Putamen (tissue), 1 donor: ENCODE results near the gene KLHL21.
A peak's percentile ranks its signal among the peaks of the same experiment; 100 is the strongest.
"Not testable (repeated sequence)": the region's sequence is repeated elsewhere in the genome, so short reads cannot be mapped to it uniquely, and the experiment has no call there.

Source experiments
- DNase-seq: peaks from one replicate; pipeline ENCODE4 v3.0.0-alpha.2; 2016; ENCODE audit warnings: low spot score

Gene KLHL21

DNA sequence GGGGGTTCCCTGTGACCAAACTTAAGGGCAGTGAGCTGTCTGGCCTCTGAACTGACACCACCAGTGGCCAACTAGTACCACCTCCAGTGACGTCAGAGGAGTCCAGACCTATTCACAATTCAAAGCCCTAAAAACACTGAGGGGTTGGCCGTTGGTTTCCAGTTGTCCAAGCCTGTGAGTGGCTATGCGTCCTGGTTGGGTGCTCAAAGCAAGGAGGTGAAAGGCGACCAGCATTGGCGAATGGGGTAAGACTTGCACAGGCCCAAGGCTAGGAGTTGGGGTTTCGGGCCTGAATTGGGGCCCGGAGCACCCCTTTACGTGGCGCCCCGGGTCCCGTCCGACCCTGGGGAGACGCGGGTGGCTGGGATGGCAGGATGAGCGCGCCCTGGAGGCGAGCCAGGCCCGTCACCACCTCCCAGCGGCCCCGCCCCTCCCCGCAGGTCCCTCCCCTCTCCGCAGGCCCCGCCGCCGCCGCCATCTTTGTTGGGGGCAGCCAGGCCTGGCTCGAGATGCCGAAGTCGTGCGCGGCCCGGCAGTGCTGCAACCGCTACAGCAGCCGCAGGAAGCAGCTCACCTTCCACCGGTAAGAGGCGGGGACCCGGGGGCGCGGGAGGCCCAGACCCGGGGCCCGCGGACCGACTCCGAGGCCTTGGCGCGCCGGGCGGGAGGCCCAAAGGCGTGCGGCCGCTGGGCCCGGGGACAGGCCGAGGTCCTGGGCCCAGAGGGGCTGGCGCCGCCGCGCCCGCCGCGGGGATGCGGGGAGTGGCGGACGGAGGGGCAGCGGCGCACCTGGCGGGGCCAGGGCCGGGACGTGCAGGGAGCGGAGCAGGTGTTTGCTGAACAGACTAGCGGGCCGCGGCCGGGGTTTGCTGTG lies 22.3 kb upstream of the KLHL21 start, which contains the start of gene THAP3:
TSS of gene THAP3 (plus strand) at position 159 of the 874 bp plus-strand sequence. CDS start at position 510, 351 bp downstream.
- DNase-seq: peak; percentile 87

DNA sequence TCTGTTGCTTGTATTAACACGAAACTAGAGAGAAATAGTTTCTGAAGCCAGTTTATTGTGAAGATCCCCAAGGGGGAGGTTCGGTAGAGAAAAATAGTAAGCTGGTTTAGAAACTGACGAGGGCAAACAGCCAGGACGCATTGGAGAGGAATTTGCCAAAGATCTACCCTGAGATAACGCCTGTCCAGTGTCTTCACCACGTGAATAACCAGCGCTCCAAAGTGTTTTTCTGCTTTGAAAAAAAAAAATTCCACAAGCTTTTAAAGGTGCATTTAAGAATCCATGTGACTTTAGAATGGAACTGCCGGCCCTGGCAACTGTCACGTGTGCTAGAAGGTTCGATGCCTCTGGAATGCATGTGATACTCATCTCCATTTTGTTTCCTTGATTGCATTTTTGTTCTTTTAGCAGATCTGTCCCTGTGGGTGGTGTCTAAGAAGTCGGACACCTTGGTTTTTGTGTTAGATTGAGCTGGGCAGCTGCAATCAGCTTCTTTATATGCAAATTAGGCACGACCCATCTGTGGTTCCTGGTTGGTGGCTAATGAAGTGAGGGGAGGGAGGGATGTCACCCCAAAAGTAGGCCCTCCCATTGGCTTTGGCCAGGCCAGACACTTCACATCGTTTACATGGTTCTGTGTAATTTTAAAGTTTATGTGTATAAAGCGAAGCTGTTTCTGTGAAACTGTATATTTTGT lies 20.7 kb upstream of the KLHL21 start:
- DNase-seq: no peak

DNA sequence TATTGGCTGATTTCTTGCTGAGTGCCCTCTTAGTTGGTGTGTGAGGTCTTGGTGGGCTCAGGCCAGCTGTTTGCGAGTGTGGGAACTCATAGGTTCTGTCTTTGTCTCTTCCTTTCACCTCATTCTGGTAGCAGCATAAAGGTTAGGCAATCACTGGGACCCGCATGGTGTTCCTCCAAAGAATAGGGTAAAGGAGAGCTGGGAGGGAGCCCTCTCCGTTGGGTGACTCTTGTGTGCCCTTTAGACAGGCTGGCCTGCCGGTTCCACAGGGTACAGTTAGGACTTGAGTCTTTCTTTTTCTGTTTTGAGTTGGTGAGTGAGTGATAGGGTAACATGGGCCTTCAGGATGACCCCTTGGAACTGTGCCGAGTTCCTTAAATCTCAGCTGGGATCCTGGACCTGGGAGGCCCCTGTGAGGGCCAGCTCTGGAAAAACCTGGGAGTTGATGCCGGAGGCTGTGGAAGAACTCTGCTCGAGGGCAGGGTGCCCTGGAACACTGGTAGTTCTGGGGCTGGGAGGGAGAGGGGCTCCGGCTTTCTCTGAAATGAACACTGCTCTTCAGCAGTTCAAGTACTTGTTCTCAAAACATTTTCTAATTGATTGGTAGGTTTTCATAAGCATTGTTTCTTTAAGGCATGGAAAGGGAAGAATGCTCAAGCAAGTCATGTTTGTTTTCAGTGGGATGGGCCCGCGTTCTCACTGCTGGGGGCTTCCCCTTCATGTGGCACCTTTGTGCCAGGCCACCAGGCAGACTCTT lies 19.9 kb upstream of the KLHL21 start:
- DNase-seq: no peak

DNA sequence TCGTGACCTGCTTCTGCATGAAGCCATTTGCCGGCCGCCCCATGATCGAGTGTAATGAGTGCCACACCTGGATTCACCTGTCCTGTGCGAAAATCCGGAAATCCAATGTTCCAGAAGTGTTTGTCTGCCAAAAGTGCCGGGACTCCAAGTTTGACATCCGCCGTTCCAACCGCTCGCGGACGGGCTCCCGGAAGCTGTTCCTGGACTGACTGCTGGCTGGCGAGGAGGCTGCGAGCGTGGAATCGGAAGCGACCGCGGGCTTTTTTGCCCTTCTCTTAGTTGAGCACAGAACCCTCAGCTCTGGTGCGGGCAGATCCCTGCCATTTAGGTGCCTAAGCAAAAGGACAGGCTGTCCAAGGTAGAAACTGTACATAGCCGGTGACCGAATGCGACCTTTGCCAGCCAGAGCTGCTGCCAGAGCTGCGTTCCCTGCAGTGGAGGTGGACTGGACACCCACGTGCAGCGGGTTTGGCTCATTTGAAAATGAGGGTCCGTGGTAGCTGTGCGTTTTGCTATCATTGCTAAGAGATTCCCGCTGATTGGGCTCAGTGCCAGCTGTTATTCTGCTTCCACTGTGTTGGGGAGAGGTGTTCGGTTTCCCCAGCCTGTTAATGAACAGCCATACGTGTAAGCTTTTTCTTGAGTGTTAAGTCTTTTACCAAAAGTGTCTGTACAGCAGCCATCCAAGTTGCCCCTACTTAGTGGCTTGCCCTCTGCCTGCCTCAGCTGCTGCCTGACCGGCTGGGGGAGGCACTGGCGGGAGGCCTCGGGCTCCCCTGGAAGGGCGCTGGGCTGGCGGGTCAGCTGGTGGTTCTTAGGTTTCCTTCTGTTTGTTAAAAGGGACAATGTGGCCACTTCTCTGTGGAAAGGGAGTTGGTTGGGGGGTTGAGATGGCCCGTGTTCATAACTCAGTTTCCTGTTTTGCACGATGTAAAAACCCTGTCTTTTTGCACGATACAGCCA lies 19.0 kb upstream of the KLHL21 start:
- DNase-seq: no peak

DNA sequence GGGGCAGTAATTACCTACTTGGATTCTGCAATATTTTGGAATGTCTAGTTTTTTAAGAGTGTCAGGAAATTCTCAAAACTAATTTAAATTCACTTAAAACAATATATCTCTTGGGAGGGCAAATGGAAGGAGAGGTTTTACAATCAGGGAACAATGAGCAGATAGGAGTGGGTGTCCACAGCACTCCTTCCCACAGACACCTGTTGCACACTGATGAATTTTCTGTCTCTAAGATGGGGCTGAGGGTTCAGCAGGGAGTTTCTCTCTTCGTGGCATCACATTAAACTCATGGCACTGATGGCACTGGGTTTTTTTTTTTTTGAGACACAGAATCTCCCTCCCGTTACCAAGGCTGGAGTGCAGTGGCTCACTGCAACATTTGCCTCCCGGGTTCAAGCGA lies 16.4 kb upstream of the KLHL21 start:
- no peak for DNase-seq

DNA sequence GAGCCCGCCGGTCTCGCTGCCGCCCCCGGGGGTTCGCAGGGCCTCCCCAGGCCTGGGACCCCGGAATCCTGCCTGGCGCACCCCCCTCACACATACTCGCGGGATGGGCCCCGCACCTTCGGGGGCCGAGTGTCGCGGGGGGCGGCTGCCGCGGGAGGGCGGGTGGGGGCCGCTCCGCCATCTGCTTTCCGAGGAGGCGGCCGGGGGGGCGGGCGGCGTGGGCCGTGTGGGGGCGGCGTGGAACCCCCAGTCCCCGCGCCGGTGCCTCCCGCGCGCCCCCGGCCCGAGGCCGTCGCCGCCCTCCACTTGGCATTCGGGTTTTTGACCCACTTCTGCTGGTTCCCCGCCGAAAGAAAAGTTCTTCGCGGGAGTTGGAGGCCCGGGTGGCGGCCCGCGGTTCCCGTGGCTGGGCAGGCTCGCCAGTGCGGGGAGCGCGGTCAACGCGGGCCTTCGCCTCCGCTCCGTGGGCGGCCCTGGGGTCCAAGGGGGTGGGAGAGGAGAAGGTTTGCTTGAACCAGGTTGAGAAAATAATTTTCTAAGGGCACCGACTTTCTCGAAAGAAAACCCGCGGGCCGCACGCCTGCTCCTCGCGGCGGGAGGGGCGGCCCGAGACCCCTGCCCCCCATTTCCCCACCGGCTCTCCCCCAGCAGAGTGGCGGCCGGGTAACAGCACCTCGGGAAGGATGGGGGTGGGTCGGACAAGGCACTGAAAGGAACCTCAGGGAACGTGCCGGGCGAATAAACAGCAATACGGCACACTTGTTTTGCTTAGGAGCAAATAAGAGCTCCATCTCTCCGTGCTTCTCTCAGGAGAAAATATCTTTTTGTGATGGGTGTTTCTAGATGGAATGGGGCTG lies 12.5 kb upstream of the KLHL21 start:
- no peak for DNase-seq

DNA sequence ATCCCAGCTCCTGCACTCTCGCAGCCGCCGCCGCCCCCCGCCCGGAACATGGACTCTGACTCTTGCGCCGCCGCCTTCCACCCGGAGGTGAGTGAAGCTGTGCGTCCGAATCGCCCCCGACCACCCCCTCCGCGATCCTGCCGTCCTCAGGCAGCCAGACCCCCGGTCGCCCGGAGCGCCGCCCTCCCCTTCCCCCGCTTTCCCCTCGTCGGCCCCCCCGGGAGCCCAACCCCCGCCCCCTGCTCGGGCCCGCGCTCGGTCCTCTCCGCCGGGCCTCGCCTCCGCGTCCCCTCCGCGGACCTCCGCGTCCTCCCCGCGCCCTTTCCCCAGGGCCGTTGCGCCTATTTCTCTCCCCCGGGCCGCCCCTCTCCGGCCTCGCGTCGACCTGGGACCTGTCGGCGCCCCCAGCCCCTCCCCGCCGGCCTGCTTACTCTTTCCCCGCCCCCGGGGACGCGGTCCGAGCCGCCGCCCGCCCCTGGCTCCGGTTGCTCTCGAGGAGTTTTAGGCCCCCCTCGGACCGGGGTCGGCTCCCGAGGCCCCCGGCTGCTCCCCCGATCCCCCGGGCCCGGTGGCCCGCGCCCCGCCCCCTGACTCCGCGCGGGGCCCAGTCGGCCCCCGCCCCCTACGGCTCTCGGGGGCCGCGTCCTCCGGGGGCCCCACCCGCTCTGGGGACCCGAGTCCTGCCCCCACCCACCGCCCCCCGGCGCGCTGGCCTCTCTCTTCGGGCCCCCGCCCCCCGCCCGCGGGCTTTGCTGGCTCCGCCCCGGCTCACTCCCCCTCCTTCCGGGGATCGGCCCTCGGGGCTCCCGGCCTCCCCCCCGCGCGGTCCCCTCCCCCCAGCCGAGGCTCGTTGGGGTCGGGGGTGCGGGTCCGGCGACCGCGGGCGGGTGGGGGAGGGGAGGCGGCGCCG lies 11.6 kb upstream of the KLHL21 start:
- no peak for DNase-seq

DNA sequence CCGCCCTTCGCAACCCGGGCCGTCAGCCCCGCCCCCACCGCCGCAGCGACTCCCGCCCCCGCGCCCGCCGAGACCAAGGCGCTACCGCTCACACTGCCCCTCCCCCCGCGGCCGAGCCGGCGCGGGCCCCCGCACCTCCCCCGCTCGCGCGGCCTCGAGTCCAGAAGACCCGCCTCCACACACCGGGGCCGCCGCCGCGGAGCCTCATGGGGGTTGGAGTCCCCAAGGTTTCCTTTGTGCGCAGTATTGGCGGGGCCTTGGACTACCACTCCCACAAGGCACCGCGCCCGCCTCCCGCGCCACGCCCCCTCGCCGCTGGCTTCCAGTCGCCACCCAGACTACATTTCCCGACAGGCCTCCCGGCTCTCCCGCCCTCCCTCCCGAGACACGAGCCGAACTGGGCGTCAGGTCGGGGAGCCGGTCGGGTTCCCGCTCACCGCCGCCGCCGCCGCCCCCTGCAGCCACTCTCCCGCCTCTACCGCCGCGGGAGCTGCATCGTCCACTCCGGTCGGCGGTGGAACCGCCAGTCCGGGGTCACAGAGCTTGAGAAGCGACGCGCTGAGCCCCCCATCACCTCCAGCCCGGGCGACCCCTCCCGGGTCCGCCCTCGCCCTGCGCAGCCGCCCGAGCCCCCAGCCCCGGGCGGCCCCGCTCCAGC lies 10.8 kb upstream of the KLHL21 start, which contains the start of gene PHF13:
TSS of gene PHF13 (plus strand) at position 371 of the 658 bp plus-strand sequence. CDS start 336 bp downstream, outside the sequence.
- peak; percentile 99 for DNase-seq

DNA sequence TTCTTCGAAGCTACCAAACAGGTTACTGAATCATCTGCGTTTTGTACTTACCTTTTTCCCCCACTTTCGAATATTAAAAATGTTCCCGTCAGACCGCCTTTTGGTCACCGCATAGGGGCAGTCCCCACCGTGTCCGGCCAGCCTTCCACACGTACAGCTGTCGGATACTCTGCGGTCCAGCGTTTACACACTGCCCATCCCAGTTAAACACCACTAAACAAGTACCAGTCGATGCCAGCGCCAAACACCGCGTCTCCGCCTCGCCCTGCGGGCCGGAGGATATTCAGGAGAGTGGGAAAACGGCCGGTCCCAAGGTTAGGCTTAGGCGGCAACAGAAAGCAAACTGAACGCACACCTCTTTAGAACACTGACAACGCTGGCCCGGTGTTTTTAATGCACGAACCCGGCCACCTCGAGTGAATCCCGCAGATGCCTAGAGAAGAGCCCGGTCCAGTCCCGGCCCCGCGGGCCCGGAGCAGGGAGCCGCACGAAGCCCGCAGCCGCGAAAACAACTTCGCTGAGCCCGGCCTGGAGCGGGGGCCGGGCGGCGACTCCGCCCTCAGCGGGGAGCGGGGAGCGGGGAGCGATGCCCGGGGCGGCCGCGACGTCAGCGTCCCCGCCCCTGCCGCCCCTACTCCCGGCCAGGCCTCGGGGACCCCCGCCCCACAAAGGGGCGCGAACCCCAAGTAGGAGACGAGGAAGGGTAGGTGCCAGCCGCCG lies 10.1 kb upstream of the KLHL21 start:
- no peak for DNase-seq

DNA sequence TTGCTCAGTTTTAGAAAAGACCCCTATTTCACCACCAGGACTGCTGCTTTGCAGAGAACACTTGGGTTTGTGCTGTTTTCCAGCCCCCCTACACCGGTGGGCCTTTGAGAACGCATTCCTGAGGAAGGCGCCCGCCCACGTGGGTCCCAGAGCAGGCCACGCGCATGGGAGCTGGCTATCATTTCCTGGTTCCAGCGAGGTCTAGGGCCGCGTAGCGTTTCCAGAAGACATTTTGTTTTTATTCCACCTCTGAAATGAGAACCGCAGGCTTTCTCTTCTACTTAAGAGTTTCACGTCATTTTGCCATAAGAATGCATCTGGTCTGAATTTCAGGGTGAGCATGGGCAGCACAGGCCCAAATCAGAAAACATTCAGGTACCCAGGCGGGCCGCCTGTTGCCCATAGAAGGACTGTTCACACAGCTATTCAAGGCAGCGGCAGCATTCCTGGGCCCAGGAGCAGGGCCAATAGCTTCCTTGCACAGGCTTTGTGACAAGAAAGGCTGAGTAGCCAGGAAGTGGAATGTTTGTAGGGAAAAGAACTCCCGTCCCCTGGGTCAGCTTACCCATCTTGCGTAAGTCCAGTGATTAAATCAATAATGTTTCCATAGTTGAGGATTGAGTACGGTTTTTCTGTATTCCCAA lies 1.4 kb upstream of the KLHL21 start:
- no peak for DNase-seq

DNA sequence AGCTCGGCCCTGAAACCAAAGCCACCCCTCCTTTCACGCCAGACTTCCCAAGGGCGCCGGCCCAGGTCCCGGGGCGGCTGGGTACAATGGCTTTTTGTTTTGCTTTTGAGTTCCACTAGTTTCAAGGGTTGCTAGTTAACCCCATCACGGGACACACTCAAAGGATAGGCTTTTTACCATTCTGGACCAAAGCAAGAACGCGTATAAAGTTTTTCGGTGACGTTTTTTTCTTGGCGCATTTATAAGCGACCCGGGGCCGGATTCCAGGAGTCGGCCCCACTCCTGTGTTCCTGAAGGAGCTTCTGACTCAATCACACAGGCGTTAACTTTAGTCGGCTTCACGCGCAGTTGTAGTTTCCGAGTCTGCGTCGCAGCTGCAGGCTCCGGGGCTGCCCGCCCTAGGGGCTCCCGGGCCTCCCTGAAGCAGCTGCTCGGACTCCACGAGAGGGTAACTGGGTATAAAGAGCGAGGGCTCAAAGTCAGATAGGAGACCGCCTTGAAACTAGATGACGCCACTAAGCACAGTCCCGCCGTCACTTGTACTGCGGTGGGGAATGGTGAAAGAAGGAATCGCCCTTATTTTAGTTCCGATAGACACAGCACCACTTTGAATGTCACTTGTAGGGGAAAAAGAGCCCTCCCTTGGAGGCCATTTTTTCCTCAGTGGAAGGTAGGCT lies 707 bp upstream of the KLHL21 start:
- DNase-seq: peak; percentile 89

DNA sequence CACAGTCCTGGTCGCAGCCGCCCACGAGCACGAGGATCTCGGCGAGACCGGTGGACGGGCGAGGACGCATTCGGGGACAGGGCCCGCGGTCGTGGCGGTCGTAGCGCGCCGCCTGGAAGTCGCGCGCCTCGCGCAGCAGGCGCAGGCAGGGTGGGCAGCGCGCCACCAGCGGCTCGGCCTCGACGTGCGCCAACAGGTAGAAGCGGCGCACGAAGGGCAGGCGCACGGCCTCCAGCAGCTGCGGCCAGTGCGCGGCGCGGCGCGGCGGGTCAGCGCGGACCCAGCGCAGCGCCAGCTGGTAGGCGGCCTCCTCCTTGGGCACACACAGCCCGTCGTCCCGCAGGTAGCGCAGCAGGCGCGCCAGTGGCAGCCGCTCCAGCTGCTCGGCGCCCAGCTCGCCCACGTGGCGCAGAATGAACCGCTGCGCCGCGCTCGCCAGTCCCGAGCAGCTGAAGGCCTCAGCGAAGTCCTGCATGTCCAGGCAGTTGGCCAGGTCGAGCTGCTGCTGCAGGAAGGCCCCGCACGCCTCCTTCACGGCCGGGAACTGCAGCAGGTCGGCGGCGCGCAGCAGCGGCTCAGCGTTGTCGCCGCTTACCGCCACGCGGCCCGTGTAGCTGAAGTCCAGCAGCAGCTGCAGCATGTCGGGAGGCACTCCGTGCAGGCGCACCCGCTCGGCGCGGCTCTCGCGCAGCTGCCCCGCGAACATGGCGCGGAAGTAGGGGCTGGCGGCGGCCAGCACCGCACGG lies 573 bp downstream of the KLHL21 start:
- no peak for DNase-seq

DNA sequence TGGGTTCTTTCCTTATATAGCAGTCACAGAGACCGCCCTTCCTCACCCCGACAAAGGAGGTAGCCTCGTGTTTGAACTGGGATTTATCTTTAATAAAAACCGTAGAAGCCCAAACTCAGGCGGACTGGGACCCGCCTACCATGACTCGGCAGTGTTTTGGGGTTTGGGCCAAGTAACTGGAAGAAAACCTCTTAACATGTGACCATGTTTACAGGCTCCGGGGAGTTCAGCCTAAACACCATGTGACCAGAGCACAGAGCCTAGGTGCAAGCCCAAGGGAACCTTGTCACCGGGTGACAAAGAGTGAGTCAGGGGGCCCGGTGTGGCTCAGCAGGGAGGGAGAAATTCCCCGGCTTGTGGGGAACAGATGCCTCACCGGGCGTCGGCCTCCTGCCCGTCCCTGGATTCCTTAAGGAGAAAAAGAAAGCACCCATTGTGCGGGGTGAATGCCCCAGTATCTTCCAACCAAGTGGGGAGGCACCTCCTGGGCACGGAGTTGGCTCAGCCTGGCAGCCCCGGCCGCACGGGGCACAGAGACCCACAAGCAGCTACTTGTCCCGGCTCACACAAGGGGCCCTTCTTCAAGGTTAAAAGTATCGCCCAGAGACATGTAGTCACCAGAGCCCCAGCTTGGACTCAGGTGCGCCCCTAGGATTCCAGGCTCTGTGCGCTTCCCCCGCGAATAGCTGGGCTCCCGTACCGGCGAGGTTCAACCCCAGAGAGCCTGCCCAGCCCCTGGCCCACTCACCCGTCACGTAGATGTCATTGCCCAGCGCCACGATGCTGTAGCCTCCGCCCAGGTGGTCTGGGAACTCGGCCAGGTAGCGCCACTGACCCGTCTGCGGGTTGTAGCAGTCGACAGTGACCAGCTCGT lies 1.4 kb downstream of the KLHL21 start:
- peak; percentile 78 for DNase-seq

DNA sequence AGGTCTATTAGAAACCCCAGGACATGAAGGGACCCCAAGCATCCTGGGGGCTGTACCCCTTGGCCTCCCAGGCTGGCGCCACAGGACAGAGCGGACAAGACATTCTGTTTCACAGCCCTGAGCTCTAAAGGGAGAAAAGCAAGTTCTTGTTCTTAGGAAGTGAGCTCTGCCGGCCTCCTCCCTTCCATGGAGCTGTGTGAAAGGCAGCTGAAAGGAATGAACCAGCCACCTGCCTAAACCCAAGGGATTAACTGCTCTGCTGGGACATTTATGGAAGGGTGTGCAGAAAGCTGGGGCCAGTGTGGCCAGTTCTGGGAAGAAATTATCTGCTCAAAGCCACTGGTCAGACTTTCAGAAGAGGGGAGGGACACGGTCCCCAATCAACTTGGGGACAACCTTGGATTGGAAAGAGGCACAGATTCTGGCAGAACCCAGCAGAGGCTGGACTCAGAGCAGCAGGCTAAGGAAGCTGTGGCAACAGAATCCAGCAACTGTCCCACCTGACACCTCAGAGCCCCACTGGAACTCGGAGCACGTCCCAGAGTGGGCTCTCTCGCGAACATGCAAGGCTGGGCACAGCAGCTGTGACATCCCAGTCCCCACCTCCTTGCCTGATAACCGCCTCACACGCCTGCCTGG lies 2.1 kb downstream of the KLHL21 start:
- no peak for DNase-seq

DNA sequence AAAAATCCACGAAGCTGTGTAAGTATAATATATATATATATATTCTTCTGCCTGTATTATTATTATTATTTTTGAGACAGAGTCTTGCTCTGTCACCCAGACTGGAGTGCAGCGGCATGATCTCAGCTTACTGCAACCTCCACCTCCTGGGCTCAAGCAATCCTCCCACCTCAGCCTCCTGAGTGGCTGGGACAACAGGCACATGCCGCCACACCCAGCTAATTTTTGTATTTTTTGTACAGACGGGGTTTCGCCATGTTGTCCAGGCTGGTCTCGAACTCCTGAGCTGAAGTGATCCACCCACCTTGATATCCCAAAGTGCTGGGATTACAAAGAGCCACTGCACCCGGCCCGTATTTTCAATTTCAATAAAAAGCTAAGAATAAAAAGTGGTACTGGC lies 2.7 kb downstream of the KLHL21 start:
- DNase-seq: not testable (repeated sequence)
